Activated CD8-positive, alpha-beta T cell treated with anti-CD3 and anti-CD28 coated beads for 36 hours (primary cell): ENCODE results near the gene UBR3. TPM values are rescaled to one million over a fixed set of nuclear protein-coding genes. Genes with fewer than 3 reads are reported as not detected.

ENCODE experiments used
- ATAC-seq: fragments of 200-7000 bp; cut with Tn5 transposase; one replicate; pipeline ENCODE4 v1.10.0; 2021; ENCODE audit warnings: mild to moderate bottlenecking, moderate library complexity
- CTCF ChIA-PET: fragments of 350-600 bp; sonication (Branson Sonifier 250); formaldehyde crosslinking; loops from one replicate; lab custom pipeline; 2021; ENCODE audit warnings: antibody characterized with exemption; lab: Charles Lee
- POLR2A ChIA-PET: fragments of 350-600 bp; sonication (Branson Sonifier 250); formaldehyde crosslinking; loops from one replicate; lab custom pipeline; 2021; ENCODE audit warnings: antibody characterized with exemption; lab: Charles Lee
- DNase-seq: peaks from one replicate; pipeline ENCODE4 v3.0.0-alpha.2; 2020
- H3K27ac Mint-ChIP-seq: one replicate; pipeline ENCODE4 v1.8.0; 2021; ENCODE audit warnings: mild to moderate bottlenecking, mixed read lengths
- H3K27me3 Mint-ChIP-seq: one replicate; pipeline ENCODE4 v1.8.0; 2021; ENCODE audit warnings: mixed read lengths
- H3K36me3 Mint-ChIP-seq: one replicate; pipeline ENCODE4 v1.8.0; 2021; ENCODE audit warnings: low read depth, mixed read lengths
- H3K4me1 Mint-ChIP-seq: one replicate; pipeline ENCODE4 v1.8.0; 2021; ENCODE audit warnings: low read depth, mixed read lengths
- H3K4me3 Mint-ChIP-seq: one replicate; pipeline ENCODE4 v1.8.0; 2021; ENCODE audit warnings: mild to moderate bottlenecking, moderate library complexity, mixed read lengths
- H3K9me3 Mint-ChIP-seq: one replicate; pipeline ENCODE4 v1.8.0; 2021; ENCODE audit warnings: mixed read lengths
- intact Hi-C: fragments of 100-400 bp; cut with micrococcal nuclease; formaldehyde crosslinking; loops from one replicate; pipeline ENCODE4 v1.10.0; 2022
- total RNA-seq, 2 experiments: library from RNA; stranded (reverse); gene quantifications; one replicate each; pipeline ENCODE4 v1.2.3, GENCODE V29; 2021
- TF ChIP-seq, protein P1 (sequence below): fragments of 200-600 bp; IDR thresholded peaks from one replicate; pipeline ENCODE4 v1.8.0; 2022; ENCODE audit warnings: antibody characterized with exemption, mild to moderate bottlenecking

Gene UBR3
- total RNA-seq, 2 experiments from 2014 or later = 14.0 to 15.7 TPM

DNA sequence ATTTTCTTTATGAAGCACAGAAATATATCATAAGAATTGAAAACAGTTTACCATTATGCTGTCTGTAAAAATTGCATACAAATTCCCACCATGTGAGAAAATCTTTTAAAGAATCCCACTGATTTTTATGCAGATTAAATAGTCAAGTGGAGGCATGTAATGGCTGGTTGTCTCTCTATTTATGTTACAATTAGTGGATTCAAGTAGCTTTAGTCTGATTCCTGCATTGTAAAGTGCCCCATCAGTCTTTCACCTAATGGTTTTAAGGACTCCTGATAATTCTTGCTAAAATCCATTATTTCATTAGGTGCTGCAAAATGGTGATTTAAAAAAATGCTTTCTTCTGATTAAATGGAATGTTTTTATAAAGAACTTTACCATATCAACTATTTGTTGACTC is 202.3 kb downstream of the UBR3 start:
- peaks cover 1% of the 10 kb centered on the region for H3K9me3 Mint-ChIP-seq
- peaks cover 22% of the 10 kb centered on the region for H3K36me3 Mint-ChIP-seq
- TF ChIP-seq, protein P1, sequence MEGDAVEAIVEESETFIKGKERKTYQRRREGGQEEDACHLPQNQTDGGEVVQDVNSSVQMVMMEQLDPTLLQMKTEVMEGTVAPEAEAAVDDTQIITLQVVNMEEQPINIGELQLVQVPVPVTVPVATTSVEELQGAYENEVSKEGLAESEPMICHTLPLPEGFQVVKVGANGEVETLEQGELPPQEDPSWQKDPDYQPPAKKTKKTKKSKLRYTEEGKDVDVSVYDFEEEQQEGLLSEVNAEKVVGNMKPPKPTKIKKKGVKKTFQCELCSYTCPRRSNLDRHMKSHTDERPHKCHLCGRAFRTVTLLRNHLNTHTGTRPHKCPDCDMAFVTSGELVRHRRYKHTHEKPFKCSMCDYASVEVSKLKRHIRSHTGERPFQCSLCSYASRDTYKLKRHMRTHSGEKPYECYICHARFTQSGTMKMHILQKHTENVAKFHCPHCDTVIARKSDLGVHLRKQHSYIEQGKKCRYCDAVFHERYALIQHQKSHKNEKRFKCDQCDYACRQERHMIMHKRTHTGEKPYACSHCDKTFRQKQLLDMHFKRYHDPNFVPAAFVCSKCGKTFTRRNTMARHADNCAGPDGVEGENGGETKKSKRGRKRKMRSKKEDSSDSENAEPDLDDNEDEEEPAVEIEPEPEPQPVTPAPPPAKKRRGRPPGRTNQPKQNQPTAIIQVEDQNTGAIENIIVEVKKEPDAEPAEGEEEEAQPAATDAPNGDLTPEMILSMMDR = no peak
- no peaks in the 10 kb centered on the region for H3K4me1 Mint-ChIP-seq
- no peaks in the 10 kb centered on the region for H3K27me3 Mint-ChIP-seq
- ATAC-seq (no peak), DNase-seq (no peak)
- intact Hi-C loops = no loop called here
- POLR2A ChIA-PET = no interaction called here
- H3K4me3 Mint-ChIP-seq = no peak overlapping the region
- CTCF ChIA-PET = no interaction called here
- no peak overlapping the region for H3K27ac Mint-ChIP-seq

DNA sequence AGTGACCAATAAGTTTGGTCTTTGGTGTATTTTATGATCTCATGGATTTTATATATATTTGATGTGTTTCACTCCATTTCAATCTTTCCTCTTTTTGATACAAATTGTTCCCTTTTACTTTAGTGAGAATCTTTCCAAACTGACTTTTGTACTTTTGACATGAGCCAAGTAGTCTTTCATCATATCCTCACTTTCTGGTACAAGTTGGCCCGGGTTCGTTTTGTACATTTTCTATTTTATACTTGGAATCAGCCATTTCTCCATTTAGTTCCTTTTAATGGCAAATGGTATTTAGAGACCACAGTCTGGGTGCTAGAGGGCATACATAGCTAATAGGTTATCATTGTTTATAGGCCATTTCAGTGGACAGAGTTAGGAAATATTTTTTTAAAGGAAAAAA is 202.8 kb downstream of the UBR3 start:
- H3K27ac Mint-ChIP-seq = no peak overlapping the region
- no peak overlapping the region for H3K4me3 Mint-ChIP-seq
- H3K9me3 Mint-ChIP-seq = peaks cover 1% of the 10 kb centered on the region
- POLR2A ChIA-PET = no interaction called here
- ATAC-seq (no peak), DNase-seq (no peak)
- TF ChIP-seq, protein P1 = no peak
- H3K27me3 Mint-ChIP-seq = no peaks in the 10 kb centered on the region
- intact Hi-C loops = no loop called here
- H3K36me3 Mint-ChIP-seq = peaks cover 22% of the 10 kb centered on the region
- CTCF ChIA-PET = no interaction called here
- no peaks in the 10 kb centered on the region for H3K4me1 Mint-ChIP-seq

DNA sequence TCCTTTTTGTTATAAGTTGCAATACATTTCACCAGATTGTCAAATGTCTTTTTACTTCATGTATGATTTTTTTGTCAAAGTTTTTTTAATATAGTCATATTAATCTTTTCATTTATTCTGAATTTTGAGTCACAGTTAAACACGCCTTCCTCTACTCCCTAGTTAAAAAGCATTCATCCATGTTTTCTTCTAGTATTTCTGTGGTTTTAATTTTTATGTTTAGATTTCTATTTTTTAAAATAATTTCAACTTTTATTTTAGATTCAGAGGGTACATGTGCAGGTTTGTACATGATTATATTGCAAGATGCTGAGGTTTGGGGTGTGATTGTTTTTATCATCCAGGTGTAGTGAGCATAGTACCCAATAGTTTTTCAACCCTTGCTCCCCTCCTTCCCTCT is 204.0 kb downstream of the UBR3 start:
- H3K36me3 Mint-ChIP-seq = peaks cover 22% of the 10 kb centered on the region
- TF ChIP-seq, protein P1 = no peak
- intact Hi-C loops = no loop called here
- ChIA-PET CTCF (no interaction called here), POLR2A (interaction anchor here (0.7 kb wide), 1 partner anchor 191 kb away, joined by 3 read pairs; no protein-coding TSS in a partner anchor)
- H3K27ac Mint-ChIP-seq = no peak overlapping the region
- peaks cover 1% of the 10 kb centered on the region for H3K9me3 Mint-ChIP-seq
- ATAC-seq = no peak
- no peaks in the 10 kb centered on the region for H3K4me1 Mint-ChIP-seq
- no peak overlapping the region for H3K4me3 Mint-ChIP-seq
- no peaks in the 10 kb centered on the region for H3K27me3 Mint-ChIP-seq
- DNase-seq = no peak

DNA sequence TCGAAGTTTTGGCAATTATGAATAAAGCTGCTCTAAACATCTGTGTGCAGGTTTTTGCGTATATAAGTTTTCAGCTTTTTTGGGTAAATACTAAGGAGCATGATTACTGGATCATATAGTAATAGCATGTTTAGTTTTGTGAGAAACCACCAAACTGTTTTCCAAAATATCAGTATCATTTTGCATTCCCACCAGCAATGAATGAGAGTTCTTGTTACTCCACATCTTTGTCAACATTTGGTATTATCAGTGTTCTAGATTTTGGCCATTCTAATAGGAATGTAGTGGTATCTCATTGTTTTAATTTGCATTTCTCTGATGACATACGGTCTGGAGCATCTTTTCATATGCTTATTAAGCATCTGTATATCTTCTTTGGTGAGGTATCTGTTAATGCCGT is 207.3 kb downstream of the UBR3 start:
- no peak for ATAC-seq
- H3K27me3 Mint-ChIP-seq = no peaks in the 10 kb centered on the region
- no peak overlapping the region for H3K27ac Mint-ChIP-seq
- ChIA-PET POLR2A (no interaction called here), CTCF (no interaction called here)
- TF ChIP-seq, protein P1 = no peak
- H3K4me1 Mint-ChIP-seq = no peaks in the 10 kb centered on the region
- intact Hi-C loops = no loop called here
- H3K9me3 Mint-ChIP-seq = peaks cover 1% of the 10 kb centered on the region
- H3K36me3 Mint-ChIP-seq = peaks cover 21% of the 10 kb centered on the region
- DNase-seq = no peak
- no peak overlapping the region for H3K4me3 Mint-ChIP-seq

DNA sequence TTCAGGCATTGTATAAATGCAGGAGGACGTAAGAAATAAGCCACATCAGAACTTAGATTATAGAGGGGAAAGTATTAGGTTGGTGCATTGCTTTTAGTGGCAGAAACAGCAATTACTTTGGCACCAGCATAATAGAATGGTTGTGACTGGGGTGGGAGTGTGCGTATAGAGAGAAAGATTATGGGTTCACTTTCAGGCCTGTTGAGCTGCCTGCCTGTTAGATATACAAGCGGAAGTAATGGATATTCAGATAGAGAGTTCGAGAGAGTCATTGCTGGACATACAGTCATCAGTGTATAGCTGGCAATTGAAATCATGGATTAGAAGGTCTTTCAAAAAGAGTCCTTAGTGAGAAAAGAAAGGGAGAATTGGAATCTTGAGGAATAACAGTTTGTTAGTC is 211.5 kb downstream of the UBR3 start:
- no peaks in the 10 kb centered on the region for H3K4me1 Mint-ChIP-seq
- no peaks in the 10 kb centered on the region for H3K9me3 Mint-ChIP-seq
- ATAC-seq = no peak
- TF ChIP-seq, protein P1 = no peak
- ChIA-PET CTCF (interaction anchor here (1.5 kb wide), 1 partner anchor 16 kb away, joined by 6 read pairs; no protein-coding TSS in a partner anchor), POLR2A (interaction anchor here (1.1 kb wide), 1 partner anchor 87 kb away, joined by 3 read pairs; no protein-coding TSS in a partner anchor)
- no peaks in the 10 kb centered on the region for H3K27me3 Mint-ChIP-seq
- H3K36me3 Mint-ChIP-seq = peaks cover 13% of the 10 kb centered on the region
- H3K27ac Mint-ChIP-seq = no peak overlapping the region
- no peak overlapping the region for H3K4me3 Mint-ChIP-seq
- intact Hi-C loops = no loop called here
- no peak for DNase-seq
